HepG2 (cell line): ENCODE data around the gene C2orf92. TPM values are rescaled to one million over a fixed set of nuclear protein-coding genes. Genes with fewer than 3 reads are reported as not detected.

Experiments
- AHR ChIP-seq: IDR thresholded peaks from 2 replicates; pipeline ENCODE4 v1.6.1; 2018; ENCODE audit warnings: missing genetic modification reagents, missing compliant biosample characterization
- BRCA1 ChIP-seq: sonication (generic); formaldehyde crosslinking; IDR thresholded peaks from 2 replicates; pipeline ENCODE4 v1.4.0; 2020; ENCODE audit warnings: missing genetic modification reagents
- DPF2 ChIP-seq: sonication (generic); formaldehyde crosslinking; IDR thresholded peaks from 2 replicates; pipeline ENCODE4 v1.4.0; 2020; ENCODE audit warnings: mild to moderate bottlenecking, low read depth, missing genetic modification reagents, borderline replicate concordance
- ETV5 ChIP-seq: IDR thresholded peaks from 2 replicates; pipeline ENCODE4 v1.6.1; 2018; ENCODE audit warnings: missing biosample characterization, missing genetic modification reagents, inconsistent platforms, borderline replicate concordance
- GLI4 ChIP-seq: sonication (generic); formaldehyde crosslinking; IDR thresholded peaks from 2 replicates; pipeline ENCODE4 v1.5.1; 2020; ENCODE audit warnings: missing genetic modification reagents, mild to moderate bottlenecking, moderate library complexity, borderline replicate concordance
- IKZF5 ChIP-seq: IDR thresholded peaks from 2 replicates; pipeline ENCODE4 v1.6.1; 2018; ENCODE audit warnings: missing genetic modification reagents, mild to moderate bottlenecking, missing compliant biosample characterization
- NFE2L1 ChIP-seq: sonication (generic); formaldehyde crosslinking; IDR thresholded peaks from 2 replicates; pipeline ENCODE4 v1.4.0; 2020; ENCODE audit warnings: missing genetic modification reagents, mild to moderate bottlenecking, borderline replicate concordance
- NR0B2 ChIP-seq: sonication (generic); formaldehyde crosslinking; IDR thresholded peaks from 2 replicates; pipeline ENCODE4 v1.4.0; 2020; ENCODE audit warnings: mild to moderate bottlenecking, missing genetic modification reagents
- PRMT3 ChIP-seq: sonication (generic); formaldehyde crosslinking; IDR thresholded peaks from 2 replicates; pipeline ENCODE4 v1.8.1; 2022; ENCODE audit warnings: low read depth, mild to moderate bottlenecking, moderate library complexity, missing genetic modification reagents, borderline replicate concordance
- SIX1 ChIP-seq: sonication (generic); formaldehyde crosslinking; IDR thresholded peaks from 2 replicates; pipeline ENCODE4 v1.4.0; 2020; ENCODE audit warnings: missing genetic modification reagents, borderline replicate concordance
- USF2 ChIP-seq, 2 experiments: sonication (generic) in 1 of 2; formaldehyde crosslinking in 1 of 2; IDR thresholded peaks; 2 replicates each; pipeline versions ENCODE4 v1.5.1 to v1.6.1; 2011 to 2020; ENCODE audit warnings: borderline replicate concordance in 1 of 2, low read depth in 1 of 2, low read length in 1 of 2, mild to moderate bottlenecking in 1 of 2, missing genetic modification reagents in 1 of 2, moderate library complexity in 1 of 2
- ZBED4 ChIP-seq: sonication (generic); formaldehyde crosslinking; IDR thresholded peaks from 2 replicates; pipeline ENCODE4 v1.4.0; 2020; ENCODE audit warnings: missing genetic modification reagents, borderline replicate concordance
- ZBTB39 ChIP-seq: sonication (generic); formaldehyde crosslinking; IDR thresholded peaks from 2 replicates; pipeline ENCODE4 v1.5.0; 2020; ENCODE audit warnings: missing genetic modification reagents
- ZNF414 ChIP-seq: sonication (generic); formaldehyde crosslinking; IDR thresholded peaks from 2 replicates; pipeline ENCODE4 v1.5.0; 2020; ENCODE audit warnings: missing genetic modification reagents
- ZNF619 ChIP-seq: sonication (generic); formaldehyde crosslinking; IDR thresholded peaks from 2 replicates; pipeline ENCODE4 v1.4.0; 2020; ENCODE audit warnings: mild to moderate bottlenecking, missing genetic modification reagents
- polyA plus RNA-seq, 8 experiments: library from polyadenylated mRNA; depleted of rRNA in 3 of 8; stranded (reverse) in 7 of 8; unstranded in 1 of 8; fragments of >200 nt; fragmentation: Illumina TruSeq in 4 of 8; extraction: Trizol in 4 of 8; gene quantifications; 2 replicates each; pipeline versions ENCODE4 v1.2.1 to v1.2.3, GENCODE V29; 2011 to 2016; ENCODE audit warnings: low read depth in 4 of 8, missing spikeins in 1 of 8, mixed read lengths in 1 of 8; ENCODE audit not compliant: insufficient read depth in 1 of 8
- total RNA-seq, 5 experiments: library from RNA; depleted of rRNA; stranded (reverse); fragments of >200 nt; fragmentation: Illumina TruSeq; extraction: Trizol; gene quantifications; 2 replicates each; pipeline ENCODE4 v1.2.3, GENCODE V29; 2016; ENCODE audit warnings: low read depth in 1 of 5

Gene C2orf92
- total and polyA plus RNA-seq, 2 of the 13 experiments (the other 11 are each of a cell fraction or from before 2014, with no cell fraction given) = 4.9 to 5.0 TPM

- TF ChIP-seq ZBED4 (CRISPR knock-in tag) = peak; percentile 27; the same call in 1 of the 2 replicates
- TF ChIP-seq ETV5 (CRISPR knock-in tag) = peak; percentile 49; the same call in 1 of the 2 replicates
- no peak for TF ChIP-seq SIX1 (CRISPR knock-in tag)
- TF ChIP-seq ZBTB39 (CRISPR knock-in tag) = no peak
- no peak for TF ChIP-seq USF2 (IDR thresholded peaks at IDR 0.05; ENCODE audit: low read depth, low read length)
- no peak for TF ChIP-seq USF2 (CRISPR knock-in tag; IDR thresholded peaks at IDR 0.05; ENCODE audit: borderline replicate concordance)
- TF ChIP-seq AHR (CRISPR knock-in tag) = no peak; the same call in 1 of the 2 replicates
- TF ChIP-seq ZNF619 = 0 out of 2 replicates have a peak, but pooled peaks have one; percentile 64
- TF ChIP-seq BRCA1 (CRISPR knock-in tag) = 0 out of 2 replicates have a peak, but pooled peaks have one; percentile 70
- TF ChIP-seq IKZF5 (CRISPR knock-in tag) = peak; percentile 76
- 0 out of 2 replicates have a peak, but pooled peaks have one; percentile 52 for TF ChIP-seq ZNF414
- no peak for TF ChIP-seq PRMT3
- no peak for TF ChIP-seq NFE2L1 (CRISPR knock-in tag)
- TF ChIP-seq DPF2 (CRISPR knock-in tag) = no peak
- TF ChIP-seq GLI4 (CRISPR knock-in tag) = no peak
- no peak for TF ChIP-seq NR0B2 (CRISPR knock-in tag)
Measured at GRCh38 chr2:97663962-97664635, 5.4 kb upstream of the C2orf92 start, which contains the start of gene ACTR1B (continued).
